HS-27A (cell line): Measurements from ENCODE around the gene EIF1AD.
"Not testable (repeated sequence)": the region's sequence is repeated elsewhere in the genome, so short reads cannot be mapped to it uniquely, and the experiment has no call there.

Source experiments
- DNase-seq: peaks from one replicate; pipeline ENCODE4 v3.0.0-alpha.2; 2012; ENCODE audit warnings: low read depth, missing footprints

Gene EIF1AD

DNA sequence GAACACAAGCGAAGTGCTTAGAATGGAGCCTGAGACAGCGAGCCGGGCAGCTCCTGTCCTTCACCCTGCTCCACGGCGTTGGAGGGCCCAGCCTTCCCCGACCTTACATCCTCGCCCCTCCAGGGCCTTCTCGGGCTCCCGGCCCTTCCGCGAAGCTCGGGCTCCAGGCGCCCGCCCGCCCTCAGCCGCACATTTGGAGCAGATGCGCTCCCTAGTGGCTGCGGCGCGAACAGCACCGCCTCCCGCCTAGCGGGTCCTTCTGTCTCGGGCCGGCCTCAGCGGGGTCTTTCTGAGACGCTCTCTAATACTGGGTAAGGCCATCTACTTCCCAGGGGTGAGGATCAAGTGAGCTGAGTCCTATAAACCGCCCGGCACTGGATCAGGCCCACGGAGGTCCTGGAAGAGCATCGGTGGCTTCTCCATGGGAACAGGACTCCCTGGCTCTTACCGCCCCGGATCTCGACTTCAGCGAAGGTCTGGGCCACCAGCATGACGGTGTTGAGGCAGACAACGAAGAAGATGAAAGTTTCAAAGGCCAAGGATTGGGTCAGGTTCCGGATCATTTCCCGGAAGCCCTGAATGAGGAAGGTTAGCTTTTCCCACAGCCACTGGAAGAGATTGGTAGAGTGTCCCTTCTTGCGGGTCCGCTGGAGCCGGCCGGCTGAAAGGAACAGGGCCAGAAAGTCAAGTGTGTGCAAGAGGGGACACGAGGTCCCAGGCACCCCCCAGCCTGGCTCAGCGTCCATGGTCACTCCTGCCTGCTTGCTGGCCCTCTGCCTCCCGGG is 20.6 kb upstream of the EIF1AD start:
- DNase-seq: no peak

DNA sequence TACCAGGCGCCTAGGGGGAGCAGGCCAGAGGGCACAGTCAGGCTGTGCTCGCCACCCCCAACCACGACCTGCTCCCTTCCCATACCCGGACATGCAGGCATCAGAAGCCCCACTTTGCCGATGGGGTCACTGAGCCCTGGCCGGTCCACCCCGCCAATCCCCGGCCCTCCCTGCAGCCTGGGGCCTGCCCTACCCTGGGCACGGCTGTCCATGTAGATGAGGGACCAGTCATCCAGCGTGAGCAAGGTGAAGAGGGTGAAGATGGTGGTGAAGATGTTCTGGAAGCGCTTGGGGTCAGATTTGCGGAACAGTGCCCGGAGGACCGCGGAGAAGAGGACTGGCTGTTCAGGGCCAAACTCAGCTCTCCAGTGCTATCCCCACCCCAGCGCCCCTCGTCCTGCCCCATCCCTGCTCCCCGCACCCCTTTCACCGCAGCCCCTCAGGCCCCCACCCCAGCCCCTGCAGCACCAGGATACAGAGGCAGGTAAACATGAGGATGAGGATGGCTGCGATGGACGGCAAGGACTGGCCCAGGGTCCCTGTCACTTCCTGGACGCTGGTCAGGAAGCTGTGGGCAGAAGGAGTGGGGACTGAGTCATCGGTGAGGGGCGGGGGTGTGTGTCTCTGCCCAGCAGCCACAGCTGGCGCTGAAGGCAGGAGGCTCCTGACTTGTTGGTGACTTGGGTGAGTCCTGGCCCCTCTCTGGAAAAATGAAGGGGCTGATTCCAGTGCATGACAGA is 18.8 kb upstream of the EIF1AD start:
- peak; percentile 73 for DNase-seq

DNA sequence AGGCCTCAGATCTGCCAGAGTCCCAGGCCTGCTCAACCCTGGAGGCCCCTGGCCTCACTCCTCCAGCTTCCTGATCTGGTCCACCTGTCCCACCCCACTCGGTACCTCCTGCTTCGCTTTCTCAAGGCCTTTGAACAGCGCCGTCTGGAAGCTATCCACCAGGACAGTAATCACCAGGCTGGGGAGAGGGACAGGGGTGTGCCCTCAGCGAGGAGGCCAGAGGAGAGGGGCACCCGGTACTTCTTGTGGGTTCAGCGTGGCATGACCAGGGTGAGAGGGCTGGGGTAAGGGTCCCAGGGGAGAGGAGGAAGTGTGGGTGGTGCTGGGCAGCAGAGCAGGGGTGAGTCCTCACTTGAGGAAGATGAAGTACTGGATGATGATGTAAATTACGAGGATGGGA is 18.3 kb upstream of the EIF1AD start:
- no peak for DNase-seq

DNA sequence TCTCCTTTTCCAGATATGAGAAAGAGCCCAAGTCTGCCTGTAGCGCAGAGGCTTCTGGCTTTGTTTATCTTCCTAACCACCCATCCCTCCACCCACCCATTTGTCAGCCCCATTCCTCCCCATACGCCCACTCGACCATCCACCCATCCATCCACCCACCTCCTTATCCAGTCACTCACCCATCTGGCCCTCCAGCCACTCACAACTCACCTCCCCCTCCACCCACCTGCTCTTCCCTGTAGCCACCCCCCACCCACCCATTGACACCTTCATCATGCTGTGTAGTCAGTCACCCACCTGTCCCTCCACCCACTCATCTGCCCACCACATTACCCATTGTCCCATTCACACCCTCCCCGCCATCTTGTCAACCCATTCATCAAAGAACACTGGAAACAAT is 15.4 kb upstream of the EIF1AD start:
- no peak for DNase-seq

DNA sequence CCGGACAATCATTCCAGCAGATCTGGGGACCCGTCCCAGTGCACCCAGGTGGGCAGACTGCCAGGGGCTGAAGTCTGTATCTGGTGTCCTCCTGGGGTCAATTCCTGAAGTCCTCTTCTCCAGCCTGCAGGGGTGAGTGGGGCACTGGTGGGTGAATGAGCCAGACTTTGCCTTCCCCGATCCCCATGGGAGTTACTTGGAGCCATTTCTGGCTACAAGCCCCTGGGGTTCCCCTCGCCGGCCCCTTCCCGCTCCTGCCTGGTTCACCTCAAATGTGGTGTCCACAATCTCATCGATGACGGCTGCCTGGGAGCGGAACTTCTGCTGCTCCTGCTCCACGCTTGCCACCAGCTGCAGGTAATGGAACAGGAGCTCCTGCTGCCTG is 14.8 kb upstream of the EIF1AD start:
- DNase-seq: no peak

DNA sequence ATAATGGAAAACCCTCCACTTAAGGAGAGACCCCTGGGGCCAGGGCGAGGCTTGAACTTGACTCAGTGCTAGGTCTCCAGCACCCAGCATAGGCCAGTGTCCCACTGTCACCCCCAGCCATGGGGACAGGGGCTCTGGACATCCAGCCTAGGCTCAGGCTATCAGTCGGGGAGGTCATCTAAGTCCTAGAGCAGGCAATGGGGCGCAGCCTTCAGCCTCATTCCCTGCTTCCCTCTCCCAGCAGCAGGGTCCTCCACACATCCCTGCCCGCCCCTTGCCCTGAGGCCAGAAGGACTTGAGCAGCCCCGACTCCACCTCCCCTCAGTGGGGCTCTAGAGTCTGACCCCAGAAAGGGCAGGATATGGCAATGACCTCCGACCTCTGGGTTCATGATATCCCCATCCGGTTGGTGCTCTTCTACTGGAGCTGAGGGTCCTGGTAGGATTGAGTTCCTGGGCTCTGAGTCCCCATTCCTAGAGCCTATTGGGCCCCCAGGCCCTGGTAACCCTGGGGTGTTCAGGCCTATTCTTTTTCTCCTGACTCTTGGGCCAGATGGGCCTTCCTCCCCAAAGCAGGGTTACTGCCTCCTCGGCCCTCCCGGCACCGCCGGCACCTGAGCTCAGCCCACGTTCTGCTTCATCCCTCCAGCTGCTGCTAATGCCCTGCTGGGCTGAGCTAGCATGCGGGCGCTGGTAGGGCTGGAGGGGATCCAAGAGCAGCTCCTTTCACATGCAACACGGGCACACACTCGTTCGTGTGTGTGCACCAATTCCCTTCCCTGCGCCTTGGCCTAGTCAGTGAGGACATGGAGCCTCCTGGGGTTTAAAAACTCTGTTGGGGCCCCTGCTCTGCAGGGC is 14.2 kb upstream of the EIF1AD start:
- DNase-seq: no peak

DNA sequence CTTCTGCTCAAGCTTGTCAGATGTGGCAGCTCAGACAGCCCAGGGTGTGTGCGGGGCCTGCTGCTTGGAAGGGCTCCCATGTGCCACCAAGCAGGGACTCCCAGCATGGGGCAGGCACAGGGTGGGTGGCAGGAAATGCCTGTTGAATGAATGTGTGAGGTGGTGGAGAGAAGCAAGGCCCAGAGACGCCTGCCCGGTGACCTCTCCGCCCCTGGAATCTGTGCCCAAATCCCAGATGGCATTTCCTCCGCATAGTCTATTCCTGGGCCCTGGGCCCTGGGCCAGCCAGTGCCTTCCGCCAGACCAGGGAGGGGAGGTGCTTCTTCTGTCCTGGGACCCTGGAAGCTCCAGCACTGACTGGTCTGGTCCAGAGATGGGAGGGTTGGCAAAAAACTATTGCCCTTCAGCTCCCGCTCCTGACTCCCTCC is 13.5 kb upstream of the EIF1AD start:
- peak; percentile 97 for DNase-seq

DNA sequence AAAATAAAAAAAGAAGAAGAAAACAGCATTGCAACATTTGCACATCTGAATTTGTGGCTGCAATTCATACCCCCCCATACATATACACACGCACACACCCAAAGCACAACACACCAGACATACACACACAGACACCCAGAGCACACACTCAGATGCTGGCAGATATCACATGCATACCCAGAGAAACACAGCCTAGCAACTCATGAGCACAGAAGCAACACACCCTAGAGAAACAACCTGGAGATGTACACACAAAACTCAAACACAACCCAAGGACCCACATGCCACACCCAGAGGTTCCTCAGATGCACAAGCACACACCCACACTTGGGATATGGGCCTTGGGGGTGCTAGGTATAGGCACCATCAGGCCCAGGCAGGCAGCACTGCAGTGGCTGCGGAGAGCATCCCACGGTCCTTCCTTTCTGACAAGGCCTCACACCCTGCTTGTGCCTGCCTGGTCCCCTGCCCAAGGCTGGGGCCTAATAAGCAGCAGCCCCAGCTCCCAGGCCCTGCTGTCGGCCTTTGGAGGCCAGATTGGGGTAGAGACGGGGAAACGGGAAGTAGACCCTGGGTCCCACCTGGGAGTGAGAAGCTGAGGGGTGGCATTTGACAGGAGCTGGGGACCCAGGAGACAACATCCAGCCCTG is 13.0 kb upstream of the EIF1AD start:
- DNase-seq: no peak

DNA sequence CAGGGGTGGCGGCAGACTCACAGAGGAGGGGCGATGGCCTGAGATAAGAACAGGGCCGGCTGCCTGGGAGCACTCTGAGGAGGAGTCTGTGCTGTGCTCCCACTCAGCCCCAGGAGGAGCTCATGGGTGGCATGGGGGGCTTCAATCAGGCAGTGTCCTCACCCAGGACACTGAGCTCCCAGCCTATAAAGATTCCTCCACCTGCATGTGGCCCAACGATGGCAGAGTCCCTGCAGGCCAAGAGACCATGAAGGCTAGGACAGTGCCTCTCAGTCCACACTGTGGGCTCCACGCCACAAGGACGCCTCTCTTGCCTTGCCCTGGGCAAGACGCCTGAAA is 11.8 kb upstream of the EIF1AD start:
- DNase-seq: no peak

DNA sequence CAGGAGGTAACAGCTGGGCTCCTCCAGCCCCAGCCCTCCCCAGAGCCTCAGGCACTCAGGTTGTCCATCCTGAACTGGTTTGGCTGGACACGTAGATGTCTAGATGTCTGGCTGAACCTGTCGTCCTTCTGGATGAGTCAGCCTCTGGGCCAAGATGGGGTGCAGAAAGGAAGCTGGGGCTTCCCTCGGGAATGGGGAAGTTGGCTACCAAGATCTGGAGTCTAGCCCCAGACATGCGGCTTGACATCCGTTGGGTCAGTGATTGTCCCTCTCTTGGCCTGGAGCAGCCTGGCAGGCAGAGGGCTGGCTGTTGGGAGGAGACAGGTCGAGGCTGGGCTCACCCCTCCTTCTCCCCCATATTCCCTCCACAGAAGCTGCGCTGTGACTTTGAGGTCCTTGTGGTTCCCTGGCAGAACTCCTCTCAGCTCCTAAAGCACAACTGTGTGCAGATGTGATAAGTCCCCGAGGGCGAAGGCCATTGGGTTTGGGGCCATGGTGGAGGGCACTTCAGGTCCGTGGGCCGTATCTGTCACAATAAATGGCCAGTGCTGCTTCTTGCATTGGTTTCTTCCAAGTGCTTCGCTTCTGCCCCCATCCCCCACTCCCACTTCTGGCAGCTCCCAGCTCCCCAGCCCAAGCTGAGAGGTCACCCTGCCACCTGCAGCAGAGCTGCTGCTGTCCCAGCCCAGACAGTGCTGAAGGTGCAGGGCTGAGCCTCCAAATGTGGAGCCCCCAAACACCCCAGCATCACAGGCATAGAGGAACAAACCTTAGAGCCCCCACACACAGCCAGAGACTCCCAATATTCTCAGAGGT is 11.2 kb upstream of the EIF1AD start:
- DNase-seq: no peak

DNA sequence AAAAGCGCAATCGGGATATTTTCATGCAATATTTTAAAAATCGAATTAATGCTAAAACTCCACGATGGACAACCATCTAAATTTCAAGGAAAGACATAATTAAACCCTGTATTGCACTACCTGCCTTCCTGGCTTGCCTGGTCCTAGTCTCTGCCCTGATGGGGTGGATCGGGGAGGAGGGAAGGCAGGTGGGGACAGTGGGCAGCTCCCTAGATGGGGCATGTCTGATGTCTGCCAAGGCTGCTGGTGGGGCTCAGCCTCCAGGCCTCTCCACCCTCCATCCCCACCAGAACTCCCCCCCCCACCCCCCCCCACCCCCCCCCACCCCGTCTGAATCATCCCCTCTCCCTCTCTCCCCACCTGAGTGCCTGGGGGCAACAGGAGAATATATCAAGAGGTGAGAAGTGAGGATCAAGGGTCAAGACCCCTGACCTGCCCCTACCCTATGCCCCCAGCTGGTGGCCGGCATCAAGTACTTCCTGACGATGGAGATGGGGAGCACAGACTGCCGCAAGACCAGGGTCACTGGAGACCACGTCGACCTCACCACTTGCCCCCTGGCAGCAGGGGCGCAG is 10.5 kb upstream of the EIF1AD start:
- DNase-seq: no peak

DNA sequence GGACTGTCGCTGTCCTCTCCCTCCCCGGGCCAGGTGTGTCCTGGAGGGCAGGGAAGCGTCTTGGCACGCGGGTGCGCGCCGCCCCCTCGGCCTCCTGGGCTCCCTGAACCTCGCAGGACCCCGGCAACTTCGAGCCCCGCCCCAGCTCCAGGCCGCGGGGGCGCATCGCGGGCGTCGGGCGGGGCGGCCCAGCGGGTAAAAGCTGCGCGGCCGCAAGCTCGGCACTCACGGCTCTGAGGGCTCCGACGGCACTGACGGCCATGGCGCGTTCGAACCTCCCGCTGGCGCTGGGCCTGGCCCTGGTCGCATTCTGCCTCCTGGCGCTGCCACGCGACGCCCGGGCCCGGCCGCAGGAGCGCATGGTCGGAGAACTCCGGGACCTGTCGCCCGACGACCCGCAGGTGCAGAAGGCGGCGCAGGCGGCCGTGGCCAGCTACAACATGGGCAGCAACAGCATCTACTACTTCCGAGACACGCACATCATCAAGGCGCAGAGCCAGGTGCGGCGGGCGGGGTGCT is 9.9 kb upstream of the EIF1AD start, which contains the start of gene CST6:
Gene CST6 (plus strand): TSS at position 224 of the 519 bp plus-strand sequence. CDS start 37 bp downstream, at position 261.
- DNase-seq: no peak

DNA sequence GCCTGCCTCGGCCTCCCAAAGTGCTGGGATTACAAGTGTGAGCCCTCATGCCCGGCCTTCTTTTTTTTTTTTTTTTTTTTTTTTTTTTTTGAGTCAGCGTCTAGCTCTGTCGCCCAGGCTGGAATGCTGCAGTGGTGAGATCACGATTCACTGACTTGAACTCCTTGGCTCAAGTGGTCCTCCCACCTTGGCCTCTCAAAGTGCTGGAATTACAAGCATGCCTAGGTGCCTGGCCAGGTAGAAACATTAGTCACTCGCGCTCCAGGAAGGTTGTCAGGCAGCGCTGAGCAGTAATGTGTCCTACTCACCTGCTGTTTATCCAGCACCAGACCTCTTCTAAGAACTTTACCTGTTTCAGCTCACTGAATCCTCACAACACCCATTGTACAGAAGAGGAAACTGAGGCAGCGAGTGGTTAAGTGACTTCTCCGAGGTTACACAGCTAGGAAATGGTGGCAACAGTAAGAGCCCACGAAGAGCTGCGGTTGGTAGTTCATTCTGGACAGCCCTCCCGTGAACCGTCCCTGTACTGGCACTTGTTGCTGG is 9.4 kb upstream of the EIF1AD start:
- DNase-seq: no peak

DNA sequence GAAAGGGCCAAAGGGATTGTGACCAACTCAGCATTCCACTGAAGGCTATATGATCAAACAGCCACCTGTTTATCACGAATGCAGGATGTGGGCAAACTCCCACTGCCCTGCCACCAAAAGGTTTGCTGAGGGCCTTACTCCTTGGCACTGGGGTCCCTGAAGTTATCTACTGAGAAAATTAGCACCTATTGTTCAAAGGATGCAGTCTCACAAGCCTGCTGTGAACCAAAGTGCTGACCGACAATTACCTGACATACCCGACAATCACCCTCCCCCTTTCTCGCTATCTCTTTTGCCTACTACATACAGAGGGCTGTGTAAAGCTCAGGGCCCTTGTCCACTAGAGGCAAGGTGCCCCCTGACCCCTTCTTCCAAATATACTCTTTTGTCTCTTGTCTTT is 8.1 kb upstream of the EIF1AD start:
- not testable (repeated sequence) for DNase-seq

DNA sequence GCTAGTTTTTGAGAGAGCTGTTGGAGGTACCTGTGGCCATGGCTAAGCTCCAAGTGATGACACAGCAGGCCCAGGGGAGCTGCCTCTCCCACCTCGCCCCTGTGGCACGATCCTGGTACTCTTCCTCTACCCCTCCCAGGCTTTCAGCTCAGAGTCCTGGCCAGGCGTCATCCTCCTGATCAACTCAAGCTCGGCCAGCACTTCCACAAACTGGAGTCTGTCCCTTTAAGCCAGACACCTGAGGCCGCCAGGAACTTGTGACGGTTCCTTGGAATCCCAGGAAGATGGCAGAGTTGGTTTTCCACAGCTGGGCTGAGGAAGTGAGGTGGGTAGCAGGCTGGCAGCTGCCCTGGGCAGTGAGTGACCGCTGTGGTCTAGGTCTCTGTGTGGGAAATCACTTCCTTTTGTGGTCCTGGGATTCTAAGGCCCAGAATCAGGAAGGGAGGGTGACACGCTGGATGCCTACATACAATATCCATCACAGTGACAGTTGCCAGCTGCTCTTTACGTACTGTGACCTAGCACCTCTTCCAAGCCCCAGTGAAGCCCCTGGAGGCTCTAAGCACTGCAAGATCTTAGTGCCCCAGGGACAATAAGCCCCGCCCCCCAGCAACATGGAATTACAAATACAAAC is 6.6 kb upstream of the EIF1AD start:
- no peak for DNase-seq

DNA sequence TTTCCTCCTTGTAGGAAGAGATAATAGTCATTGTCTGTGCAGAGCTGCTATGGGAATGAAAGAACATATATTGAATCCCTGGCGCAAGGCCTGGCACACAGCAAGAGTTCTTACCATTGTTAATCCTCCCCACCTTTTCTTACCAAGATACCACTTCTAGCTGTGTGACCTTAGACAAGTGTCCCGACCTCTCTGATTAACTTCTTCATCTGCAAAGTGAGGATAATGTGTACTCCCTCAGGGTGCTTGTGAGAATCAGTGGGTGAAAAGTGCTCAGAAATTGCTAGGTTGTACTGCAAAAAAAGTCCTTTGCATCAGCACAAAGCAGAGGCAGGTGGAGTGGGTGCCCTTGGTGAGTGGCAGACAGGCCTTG is 6.1 kb upstream of the EIF1AD start:
- DNase-seq: no peak

DNA sequence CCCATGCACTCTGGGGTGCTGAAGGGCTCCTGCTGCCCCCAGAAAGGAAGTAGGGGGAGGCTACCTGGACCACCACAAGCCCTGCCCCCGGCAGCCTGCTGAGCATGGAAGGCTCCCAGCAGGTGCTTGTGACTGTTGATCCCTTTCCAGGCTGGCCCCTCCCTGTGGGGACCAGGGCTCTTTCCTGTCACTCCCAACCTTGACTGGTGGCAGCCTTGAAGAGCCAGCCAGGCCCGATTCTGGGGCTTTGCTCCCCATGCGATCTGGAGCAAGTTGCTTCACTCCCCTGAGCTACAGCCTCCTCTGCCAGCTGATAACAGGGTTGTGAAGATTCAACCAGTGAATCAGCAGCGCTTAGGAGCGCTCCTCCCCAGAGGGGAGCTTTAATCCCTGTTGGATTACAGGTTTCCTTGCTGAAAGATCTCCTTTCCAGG is 5.3 kb upstream of the EIF1AD start:
- no peak for DNase-seq

DNA sequence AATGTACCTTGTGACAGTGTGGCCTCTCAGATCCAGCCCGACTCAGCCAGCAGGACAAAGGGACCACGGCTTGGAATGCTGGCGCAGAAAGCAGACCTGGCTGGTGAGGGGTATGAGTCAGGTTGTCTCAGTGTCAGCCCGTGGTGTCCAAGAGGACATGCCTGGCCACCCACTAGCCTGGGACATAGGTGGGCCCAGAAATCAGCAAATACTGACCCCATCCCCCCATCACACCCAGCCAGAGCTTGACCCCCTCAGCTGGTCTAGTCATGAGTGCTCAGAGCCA is 4.9 kb upstream of the EIF1AD start:
- no peak for DNase-seq

DNA sequence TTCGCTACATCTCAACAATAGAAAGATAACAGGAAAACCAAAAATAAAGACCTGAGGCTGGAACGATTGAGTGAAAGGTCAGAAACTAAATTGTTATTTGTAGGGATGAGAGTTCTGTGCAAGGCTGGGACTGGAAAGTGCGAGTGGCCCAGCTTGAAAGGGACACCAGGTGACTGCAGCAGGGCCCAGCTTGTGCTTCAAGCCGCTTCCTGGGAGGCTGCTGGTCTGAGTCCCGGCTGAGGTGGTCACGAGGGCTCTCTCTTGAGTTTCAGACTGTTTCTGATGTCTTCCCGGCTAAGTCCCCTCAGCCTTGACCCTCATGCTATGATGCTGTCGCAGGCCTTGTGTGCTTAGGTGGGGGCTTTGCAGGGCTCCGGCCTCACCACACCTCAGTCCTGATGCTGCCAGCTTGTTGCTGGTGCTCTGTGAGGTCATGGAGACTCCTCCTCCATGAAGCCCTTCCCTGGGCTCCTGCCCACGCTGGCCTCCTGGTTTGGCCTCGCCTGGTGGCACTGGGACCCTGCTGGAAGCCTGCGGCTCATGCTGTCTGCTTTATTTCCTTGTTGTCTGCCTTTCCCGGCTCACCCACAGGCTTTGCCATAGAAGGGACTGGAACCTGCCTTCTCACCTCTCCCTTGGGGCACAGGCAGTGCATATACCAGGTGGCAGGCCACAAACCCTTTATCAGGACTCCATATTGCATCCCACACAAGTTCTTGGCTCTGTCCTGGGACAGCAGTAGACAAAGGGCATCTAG is 4.4 kb upstream of the EIF1AD start:
- DNase-seq: no peak
